GM20431 (cell line): ENCODE results near the gene LILRB2.
"Not testable (repeated sequence)": the region's sequence is repeated elsewhere in the genome, so short reads cannot be mapped to it uniquely, and the experiment has no call there.

Experiments
- in situ Hi-C: fragments of 300-500 bp; cut with MseI, MboI; formaldehyde crosslinking; loops from one replicate; pipeline ENCODE4 v1.15.0; 2020; ENCODE audit warnings: low sequenced_read_pairs; ENCODE audit not compliant: unreplicated experiment

LILRB2 gene

DNA sequence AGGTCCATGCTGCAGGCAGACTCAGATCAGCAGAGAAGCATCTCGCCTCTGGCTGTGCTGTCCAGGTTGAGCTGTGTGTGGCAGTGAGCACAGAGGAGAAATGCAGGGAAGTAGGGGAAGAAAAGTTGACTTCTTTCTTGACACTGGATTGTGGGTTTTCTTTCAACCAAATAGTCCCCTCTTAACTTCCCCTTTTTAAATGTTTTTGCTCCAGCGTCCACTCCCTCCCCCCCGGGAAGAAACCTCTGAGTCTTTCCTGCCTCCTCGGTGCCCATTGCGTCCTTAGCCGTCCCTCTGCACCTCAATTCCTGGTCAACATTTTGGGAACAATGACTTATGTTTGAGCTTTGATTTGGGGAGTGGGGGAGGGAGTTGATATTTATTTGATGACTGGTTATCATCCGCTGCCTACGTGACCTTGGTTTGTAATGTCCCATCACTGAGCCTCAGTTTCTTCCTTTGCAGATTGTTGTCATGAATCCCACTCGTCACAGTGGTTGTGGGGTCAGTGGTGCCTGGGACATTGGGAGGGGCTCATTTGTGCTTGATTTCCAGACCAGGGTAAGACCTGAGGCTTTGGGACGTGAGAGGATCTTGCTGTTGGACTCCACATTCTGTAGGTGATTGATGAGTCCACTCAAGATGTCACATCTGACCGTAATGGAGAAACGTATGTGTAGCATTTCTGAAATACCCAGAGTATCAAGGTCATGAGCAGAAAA is at the start of gene LILRB2:
Gene LILRB2 (minus strand): TSS at position 104 of the 722 bp plus-strand sequence. CDS start 614 bp downstream, outside the sequence.
- in situ Hi-C loops, result no loop called here

DNA sequence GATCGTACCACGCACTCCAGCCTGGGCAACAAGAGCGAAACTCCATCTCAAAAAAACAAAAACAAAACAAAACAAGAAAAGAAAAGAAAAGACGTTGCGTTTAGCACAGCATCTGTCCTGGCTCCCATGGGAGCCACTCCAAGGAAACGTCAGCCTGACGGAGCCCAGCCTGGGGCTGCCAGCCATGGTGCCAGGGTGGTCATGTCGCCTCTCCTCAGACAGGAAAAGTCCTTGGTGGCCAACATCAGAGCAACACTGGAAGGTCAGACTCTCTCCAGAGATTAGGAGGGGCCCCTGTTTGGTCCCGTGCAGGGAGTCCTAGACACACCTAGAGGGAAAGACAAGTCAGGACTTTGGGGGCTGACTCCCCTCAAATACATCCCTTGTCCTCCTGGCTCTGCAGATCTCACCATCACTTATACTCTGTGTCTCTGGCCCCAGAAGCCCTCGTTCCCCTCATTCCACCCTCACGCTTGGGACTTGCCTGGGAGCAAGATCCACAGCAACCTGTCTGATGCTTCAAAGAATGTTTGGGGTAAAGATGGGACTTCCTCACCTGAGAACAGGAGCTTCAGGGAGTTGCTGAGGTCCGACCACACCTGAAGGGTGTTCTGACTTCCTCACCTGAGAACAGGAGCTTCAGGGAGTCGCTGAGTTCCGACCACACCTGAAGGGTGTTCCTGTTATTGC is 48.7 kb upstream of the LILRB2 start:
- in situ Hi-C loops, result no loop called here

DNA sequence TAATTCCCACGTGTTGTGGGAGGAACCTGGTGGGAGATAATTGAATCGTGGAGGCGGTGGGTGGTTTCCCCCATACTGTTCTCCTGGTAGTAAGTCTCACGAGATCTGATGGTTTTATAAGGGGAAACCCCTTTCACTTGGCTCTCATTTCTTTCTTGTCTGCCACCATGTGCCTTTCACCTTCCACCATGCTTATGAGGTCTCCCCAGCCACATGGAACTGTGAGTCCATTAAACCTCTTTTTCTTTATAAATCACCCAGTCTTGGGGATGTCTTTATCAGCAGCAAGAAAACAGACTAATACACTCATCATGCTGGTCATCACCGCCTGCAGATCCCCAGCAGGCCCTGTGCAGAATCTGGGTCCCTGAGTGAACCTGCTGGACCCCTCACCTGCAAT is 47.9 kb upstream of the LILRB2 start:
- in situ Hi-C loops, result not testable (repeated sequence)

DNA sequence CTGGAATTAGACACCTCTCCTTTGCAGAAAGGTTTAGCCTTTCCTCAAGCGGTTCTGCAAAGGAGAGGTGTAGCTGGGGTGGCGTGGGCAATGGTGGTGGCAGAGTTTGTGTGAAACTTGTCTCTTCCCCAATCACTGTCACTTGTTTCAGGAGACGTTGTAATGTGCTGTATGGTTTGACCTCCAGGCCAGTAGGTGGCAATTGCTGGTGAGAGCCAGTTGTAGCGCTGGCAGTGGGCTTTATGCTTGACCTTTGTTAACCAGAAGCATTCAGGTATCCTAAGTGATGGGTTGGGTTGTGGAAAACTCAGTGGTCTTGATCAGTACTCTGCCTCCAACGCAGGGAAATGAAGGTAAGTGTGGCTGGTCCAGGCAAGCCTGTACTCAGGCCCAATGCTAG is 44.7 kb upstream of the LILRB2 start:
- in situ Hi-C loops, result no loop called here

DNA sequence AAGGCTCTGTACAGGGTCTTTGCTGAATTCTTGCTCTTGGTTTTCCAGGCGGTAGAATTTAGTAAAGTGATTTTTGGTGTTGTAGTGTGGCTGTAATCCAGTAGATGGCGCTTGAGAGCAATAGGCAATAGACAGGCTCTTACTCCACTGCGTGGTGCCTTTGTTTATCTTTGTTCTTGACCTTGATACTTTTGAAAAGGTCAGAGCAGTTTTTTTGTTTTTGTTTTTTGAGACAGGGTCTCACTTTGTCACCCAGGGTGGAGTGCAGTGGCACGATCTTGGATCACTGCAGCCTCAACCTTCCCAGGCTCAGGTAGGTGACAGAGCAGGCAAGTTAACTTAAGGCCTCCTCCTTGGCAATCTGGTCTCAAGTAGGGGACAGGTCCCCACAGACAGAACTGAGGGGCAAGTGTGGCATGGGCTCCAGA is 44.3 kb upstream of the LILRB2 start:
- in situ Hi-C loops, result no loop called here

DNA sequence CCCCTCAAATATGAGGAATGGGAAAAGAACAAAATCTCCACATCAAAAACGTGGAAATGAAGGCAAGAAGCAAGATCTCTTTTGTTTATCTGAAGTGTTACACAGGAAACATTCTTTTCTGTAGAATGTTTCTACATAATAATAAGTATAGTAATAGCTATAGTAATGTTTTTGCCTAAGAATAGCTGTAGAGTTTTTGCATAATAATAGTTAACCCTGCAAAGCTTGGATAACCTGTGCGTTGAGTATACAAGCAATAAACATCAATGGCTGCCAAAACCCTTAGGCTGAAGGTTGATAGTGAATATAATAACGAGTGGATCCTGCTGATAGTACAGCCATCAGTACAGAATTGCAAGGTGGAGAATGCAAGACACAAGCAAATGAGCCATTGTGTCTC is 43.2 kb upstream of the LILRB2 start:
- in situ Hi-C loops, result no loop called here

DNA sequence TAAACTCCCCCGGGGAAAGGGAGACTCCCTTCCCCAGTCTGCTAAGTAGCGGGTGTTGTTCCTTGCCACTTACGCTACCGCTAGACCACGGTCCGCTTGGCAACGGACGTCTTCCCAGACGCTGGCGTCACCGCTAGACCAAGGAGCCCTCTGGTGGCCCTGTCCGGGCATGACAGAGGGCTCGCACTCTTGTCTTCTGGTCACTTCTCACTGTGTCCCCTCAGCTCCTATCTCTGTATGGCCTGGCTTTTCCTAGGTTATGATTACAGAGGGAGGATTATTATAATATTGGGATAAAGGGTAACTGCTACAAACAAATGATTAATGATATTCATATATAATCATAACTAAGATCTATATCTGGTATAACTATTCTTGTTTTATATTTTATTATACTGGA is 42.0 kb upstream of the LILRB2 start:
- in situ Hi-C loops, result not testable (repeated sequence)

DNA sequence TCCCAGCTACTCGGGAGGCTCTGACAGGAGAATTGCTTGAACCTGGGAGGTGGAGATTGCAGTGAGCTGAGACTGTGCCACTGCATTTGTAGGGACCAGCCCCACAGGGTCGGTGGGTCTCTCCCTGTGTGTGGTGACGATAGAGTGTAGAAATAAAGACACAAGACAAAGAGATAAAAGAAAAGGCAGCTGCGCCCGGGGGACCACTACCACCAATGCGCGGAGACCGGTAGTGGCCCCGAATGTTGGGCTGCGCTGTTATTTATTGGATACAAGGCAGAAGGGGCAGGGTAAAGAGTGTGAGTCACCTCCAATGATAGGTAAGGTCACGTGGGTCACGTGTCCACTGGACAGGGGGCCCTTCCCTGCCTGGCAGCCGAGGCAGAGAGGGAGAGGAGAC is 41.4 kb upstream of the LILRB2 start:
- in situ Hi-C loops, result not testable (repeated sequence)

DNA sequence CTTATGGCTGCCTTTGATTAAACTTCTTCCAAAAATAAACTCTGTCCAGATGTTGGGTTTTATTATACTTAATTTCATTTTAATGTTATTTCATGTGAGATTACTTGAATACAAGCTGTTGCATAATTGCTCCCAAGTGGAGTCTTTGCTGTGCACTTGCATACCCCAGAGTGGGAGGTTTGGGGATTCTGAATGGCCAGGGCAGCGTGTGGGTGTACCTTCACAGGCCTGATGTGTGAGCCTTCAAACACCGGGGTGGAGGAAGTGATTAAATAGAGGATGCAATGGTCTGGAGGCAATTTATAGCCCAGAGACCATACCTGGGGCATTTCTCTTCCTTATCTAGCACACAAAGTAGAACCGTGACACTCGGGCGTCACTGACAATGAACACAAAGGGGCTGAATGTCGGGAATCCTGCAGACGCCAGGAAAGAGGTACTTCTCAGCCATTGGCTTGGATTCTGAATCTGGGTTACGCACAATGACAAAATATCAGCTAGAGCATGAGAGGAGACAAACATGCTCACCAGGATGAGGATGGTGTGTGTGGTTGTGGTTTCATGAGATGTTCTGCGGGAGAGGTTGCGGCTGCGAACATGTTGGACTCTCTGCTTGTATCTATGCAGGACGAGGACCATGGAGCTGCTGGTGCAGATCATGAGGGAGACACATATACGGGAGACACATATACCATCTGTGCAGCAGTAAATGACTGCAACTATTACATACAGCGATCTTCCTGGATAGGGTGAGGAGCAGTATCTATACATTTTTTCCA is 39.2 kb upstream of the LILRB2 start:
- in situ Hi-C loops, result no loop called here

DNA sequence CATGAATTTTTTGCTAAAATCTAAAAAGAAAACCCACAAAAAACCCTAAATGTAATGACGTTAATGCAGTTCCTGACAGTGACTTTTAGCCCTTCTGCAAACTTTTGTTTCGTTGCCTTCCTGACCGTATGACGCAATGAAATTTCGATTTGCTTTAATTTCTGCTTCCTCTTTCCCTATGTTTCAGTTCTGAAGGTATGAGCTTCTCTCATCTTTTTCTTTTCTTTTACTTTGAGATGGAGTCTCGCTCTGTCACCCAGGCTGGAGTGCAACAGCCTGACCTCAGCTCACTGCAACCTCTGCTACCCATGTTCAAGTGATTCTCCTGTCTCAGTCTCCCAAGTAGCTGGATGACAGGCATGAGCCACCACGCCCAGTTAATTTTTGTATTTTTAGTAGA is 38.1 kb upstream of the LILRB2 start:
- in situ Hi-C loops, result no loop called here

DNA sequence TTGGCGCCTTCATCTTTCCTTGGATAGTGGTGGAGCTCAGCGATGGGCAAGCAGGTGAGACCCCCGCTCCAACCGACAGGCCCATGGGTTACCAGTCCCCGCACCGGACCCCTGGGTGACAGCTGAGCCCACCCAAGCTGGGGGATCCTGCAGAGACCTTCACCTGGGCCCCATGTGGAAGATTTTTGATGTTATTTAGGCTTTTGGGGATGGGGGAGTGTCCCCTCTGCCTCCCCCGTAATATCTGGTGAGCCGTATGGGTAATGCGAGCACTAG is 37.0 kb upstream of the LILRB2 start:
- in situ Hi-C loops, result no loop called here

DNA sequence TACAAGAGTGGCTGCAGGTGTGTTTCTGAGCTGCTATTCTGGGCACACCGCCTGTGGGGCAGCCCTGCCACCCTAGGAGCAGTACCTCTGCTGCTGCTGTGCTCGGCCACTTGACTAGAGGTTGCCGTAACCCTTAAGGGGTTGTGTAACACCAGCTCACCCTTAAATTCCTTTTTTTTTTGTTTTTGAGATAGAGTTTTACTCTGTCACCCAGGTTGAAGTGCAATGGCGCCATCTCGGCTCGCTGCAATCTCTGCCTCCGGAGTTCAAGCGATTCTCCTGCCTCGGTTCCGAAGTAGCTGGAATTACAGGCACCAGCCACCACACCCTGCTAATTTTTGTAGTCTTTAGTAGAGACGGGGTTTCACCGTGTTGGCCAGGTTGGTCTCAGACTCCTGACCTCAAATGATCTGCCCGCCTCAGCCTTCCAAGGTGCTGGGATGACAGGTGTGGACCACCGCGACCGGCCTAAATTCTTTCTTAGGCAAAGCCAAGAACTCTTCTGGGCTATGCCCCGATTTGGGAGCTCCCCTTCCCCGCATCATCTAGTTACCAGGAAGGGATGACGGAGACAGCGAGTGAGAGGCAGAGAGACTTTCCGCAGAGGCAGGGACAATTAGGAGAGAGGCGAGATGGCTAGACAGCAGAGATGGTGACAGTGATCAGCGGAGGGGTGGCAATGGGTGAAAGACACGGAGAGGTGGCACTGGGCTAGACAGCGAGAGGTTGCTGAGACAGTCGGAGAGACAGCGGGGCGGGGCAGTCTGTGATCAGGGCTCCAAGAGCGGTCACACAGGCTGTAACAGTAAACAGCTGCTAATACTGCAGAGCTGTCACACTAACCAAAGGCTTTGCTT is 36.4 kb upstream of the LILRB2 start:
- in situ Hi-C loops, result no loop called here

DNA sequence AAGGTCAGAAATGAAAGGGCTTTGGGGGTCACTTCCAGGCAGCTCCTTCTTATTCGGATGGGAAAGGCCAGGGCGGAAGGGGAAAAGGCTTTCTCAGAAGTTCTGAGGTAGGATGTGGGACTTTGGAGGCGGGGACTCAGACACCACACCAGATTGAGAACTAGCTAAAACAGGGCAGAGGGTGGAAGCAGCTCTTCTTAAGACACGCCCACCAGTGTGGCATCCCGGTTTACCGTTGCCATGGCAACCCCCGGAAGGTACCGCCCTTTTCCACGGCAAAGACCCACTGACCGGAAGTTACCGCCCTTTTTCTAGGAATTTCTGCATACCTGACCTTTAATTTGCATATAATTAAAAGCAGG is 35.8 kb upstream of the LILRB2 start:
- in situ Hi-C loops, result no loop called here

DNA sequence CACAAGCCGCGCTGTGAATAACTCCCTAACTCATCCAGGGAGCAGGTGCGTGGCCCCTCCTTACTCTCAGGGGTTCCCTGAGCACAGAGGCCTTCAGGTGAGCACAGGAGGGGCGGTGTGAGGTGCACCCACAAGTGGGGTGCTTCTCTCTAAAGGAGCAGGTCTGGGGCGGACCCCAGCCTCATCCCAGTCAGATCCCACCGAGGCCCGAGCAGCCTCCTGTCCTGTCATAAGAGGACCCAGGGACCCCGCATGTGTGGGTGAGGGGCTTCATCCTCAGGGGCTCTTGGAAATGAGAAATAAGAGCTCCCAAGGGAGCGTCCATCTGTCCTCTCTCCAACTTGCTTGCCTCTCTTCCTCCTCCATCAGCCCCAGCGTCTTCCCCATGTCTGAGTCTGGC is 35.0 kb upstream of the LILRB2 start:
- in situ Hi-C loops, result no loop called here

DNA sequence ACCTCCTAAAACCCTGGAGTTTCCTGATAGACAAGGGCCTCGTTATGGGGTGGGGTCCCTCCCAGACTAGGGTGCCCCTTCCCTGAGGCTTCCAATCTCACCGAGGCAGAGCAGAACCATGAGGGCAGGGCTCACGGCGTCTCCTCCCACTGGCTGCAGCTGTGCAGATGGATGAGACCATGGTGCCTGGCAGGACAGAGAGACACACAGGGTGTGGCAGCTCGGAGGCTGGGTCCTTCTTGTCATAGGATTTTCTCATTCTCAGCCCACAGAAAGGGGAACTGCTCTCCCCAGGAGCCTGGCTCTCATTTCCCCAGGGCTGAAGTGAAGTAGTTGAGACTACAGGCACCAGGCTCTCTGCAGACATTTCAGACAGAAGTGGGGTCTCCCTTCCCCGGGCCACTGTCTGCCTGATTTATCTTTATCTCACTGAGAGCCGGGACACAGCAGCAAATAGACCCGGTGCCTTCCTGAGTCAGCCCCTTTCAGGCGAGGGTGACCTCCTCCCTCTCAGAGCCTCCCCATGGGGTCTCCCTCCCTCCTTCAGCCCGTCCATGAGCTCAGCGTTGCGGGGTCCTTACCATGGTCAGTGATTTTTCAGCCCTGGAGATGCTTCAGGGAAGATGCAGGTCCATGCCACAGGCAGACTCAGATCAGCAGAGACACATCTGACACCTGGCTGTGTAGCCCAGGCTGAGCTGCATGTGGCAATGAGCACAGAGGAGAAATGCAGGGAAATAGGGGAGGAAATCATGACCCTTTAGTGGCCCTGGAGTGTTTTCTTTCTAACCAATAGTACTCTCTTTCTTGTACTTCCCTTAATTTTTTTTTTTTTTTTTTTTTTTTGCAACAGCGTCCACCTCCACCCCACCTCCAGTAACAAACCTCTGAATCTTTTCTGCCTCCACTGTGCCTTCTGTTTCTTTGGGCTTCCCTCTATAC is 31.8 kb upstream of the LILRB2 start, which contains the start of gene LILRA5:
Gene LILRA5 (minus strand): TSS at position 731 of the 942 bp plus-strand sequence. CDS start 147 bp downstream, at position 584.
- in situ Hi-C loops, result no loop called here

DNA sequence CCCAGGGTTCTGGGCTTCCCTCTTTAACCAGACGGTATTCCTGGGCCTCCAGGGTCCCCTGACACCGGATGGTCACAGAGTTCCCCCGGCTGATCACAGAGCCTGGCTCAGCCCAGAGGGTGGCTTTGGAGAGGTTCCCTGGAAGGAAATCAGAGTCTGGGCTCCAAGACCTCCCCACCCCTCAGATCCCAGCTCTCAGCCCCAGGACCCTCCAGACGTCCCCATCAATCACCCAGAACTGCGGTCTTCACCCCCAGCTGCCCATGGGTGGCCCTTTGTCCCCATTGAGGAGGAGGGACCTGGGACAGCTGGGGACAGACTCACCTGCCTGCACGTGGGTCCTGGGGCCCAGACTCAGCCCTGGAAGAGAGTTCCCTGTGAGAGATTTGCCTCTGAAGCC is 31.1 kb upstream of the LILRB2 start:
- in situ Hi-C loops, result no loop called here

DNA sequence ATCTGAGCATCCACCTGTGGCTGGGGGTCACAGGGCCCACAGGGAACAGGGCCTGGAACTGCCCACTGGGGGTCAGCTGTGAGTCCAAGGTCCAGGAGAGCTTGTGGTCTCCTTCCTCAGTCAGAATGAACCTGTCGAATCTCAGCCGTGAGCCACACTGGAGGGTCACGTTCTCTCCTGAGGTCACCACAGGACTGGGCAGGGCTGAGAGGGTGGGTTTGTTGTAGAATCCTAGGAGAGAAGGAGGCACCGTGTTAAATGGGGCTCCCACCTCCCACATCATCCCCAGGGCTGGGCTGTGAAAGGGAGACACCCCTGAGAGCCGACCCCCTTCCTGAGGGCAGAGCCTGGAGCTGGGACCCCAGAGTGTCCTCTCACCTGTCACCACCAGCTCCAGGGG is 30.6 kb upstream of the LILRB2 start:
- in situ Hi-C loops, result no loop called here

DNA sequence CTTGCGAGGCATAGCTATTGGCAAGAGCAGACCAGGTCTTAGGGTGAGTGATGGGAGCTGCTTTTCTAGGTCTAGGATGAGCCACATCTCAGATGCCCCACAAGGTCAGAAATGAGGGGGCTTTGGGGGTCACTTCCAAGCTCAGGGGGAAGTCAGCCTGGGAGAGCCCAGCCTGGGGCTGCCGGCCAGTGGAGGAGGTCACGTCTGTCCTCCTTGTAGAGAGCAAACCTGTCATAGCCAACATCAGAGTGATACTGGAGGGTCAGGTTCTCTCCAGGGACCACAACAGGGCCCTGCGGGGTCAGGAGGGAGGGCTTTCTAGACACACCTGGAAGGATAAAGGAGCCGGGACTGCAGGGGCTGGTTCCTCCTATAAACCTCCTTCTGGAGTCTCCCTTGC is 29.6 kb upstream of the LILRB2 start:
- in situ Hi-C loops, result no loop called here

DNA sequence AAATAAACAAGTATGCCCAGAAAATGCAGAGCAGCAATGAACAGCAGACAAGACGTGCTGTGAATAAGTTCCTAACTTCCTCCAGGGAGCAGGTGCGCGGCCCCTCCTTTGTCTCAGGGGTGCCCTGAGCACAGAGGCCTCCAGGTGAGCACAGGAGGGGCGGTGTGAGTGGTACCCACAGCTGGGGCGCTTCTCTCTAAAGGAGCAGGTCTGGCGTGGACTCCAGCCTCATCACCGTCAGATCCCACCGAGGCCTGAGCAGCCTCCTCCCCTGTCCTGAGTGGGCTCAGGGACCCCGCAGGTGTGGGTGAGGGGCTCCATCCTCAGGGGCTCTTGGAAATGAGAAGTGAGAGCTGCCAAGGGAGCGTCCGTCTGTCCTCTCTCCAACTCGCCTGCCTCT is 28.9 kb upstream of the LILRB2 start:
- in situ Hi-C loops, result no loop called here
